Measurements from ENCODE around the gene SPATS1.

Gene SPATS1

GRCh38 chr6:44305200-44305725 lies 37.2 kb upstream of the SPATS1 start:
- TF ChIP-seq CTCF (IDR thresholded peaks at IDR 0.05; ENCODE audit: insufficient read depth, low read length) (no peak), POLR2AphosphoS5 (IDR thresholded peaks at IDR 0.05; ENCODE audit: low read depth) (no peak)
- Histone ChIP-seq H3K27ac (replicated peaks) (no peak overlapping the region), H3K4me3 (replicated peaks; ENCODE audit: insufficient read depth, low read length) (no peak overlapping the region), H3K27me3 (ENCODE audit: insufficient read depth, poor library complexity, severe bottlenecking) (no peaks in the 10 kb centered on the region)
- DNase-seq (ENCODE audit: low read depth in 1 of 2, low spot score in 1 of 2), result no peak

DNA sequence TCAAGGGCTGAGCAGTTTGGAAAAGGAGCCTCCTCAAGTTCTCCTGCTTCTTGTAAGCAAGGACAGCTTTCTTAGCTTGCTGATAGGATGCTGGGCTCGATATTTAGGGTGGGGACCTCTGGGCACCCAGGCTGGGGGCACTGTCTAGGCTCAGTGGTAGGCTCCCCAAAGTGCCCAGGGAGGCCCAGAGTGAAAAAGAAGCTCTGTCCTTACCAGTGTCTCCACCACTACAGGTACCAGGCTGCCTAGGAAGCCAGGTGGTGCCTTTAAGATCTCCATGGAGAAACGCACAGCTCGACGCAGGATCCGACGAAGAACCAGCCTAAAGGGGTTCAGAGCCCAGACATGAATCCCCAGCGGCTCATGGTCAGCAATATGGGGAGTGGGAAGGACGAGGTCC lies 35.7 kb upstream of the SPATS1 start:
- Histone ChIP-seq H3K4me3 (replicated peaks; ENCODE audit: insufficient read depth, low read length) (no peak overlapping the region), H3K27me3 (ENCODE audit: insufficient read depth, poor library complexity, severe bottlenecking) (no peaks in the 10 kb centered on the region), H3K27ac (replicated peaks) (no peak overlapping the region)
- no peak for TF ChIP-seq POLR2AphosphoS5 (IDR thresholded peaks at IDR 0.05; ENCODE audit: low read depth)
- TF ChIP-seq, protein P1, sequence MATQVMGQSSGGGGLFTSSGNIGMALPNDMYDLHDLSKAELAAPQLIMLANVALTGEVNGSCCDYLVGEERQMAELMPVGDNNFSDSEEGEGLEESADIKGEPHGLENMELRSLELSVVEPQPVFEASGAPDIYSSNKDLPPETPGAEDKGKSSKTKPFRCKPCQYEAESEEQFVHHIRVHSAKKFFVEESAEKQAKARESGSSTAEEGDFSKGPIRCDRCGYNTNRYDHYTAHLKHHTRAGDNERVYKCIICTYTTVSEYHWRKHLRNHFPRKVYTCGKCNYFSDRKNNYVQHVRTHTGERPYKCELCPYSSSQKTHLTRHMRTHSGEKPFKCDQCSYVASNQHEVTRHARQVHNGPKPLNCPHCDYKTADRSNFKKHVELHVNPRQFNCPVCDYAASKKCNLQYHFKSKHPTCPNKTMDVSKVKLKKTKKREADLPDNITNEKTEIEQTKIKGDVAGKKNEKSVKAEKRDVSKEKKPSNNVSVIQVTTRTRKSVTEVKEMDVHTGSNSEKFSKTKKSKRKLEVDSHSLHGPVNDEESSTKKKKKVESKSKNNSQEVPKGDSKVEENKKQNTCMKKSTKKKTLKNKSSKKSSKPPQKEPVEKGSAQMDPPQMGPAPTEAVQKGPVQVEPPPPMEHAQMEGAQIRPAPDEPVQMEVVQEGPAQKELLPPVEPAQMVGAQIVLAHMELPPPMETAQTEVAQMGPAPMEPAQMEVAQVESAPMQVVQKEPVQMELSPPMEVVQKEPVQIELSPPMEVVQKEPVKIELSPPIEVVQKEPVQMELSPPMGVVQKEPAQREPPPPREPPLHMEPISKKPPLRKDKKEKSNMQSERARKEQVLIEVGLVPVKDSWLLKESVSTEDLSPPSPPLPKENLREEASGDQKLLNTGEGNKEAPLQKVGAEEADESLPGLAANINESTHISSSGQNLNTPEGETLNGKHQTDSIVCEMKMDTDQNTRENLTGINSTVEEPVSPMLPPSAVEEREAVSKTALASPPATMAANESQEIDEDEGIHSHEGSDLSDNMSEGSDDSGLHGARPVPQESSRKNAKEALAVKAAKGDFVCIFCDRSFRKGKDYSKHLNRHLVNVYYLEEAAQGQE (IDR thresholded peaks at IDR 0.05; ENCODE audit: insufficient replicate concordance, low read depth), result no peak
- no peak for TF ChIP-seq SPI1 (IDR thresholded peaks at IDR 0.05; ENCODE audit: borderline replicate concordance, low read depth)
- TF ChIP-seq CTCF (IDR thresholded peaks at IDR 0.05; ENCODE audit: insufficient read depth, low read length), result no peak
- no peak for TF ChIP-seq GABPA (IDR thresholded peaks at IDR 0.05; ENCODE audit: low read depth)
- DNase-seq (ENCODE audit: low read depth in 1 of 2, low spot score in 1 of 2), result no peak

GRCh38 chr6:44307217-44307616 lies 35.2 kb upstream of the SPATS1 start:
- Histone ChIP-seq H3K4me3 (replicated peaks; ENCODE audit: insufficient read depth, low read length) (no peak overlapping the region), H3K27me3 (ENCODE audit: insufficient read depth, poor library complexity, severe bottlenecking) (no peaks in the 10 kb centered on the region), H3K27ac (replicated peaks) (no peak overlapping the region)
- TF ChIP-seq POLR2AphosphoS5 (IDR thresholded peaks at IDR 0.05; ENCODE audit: low read depth), result 0 out of 2 replicates have a peak, but pooled peaks have one; percentile 33
- TF ChIP-seq GABPA (IDR thresholded peaks at IDR 0.05; ENCODE audit: low read depth), result no peak
- DNase-seq (ENCODE audit: low read depth in 1 of 2, low spot score in 1 of 2), result no peak

DNA sequence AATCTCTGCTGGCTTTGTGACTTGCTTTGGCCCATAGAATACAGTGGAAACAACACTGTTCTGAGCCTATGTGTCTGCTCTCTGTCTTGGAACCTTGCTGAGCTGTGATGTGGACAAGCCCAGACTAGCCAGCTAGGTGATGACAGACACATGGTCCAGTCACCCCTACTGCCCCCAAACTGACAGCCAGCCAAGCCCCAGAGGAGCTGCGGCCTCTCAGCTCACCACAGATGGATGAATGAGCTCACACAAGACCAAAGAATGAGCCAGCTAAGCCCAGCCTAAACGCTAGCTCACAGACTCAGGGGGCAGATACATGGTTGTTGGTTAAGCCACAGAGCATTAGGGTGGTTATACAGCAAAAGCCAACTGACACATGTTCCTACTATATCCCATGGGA lies 33.4 kb upstream of the SPATS1 start:
- Histone ChIP-seq H3K27ac (replicated peaks) (no peak overlapping the region), H3K27me3 (ENCODE audit: insufficient read depth, poor library complexity, severe bottlenecking) (no peaks in the 10 kb centered on the region), H3K4me3 (replicated peaks; ENCODE audit: insufficient read depth, low read length) (no peak overlapping the region)
- DNase-seq (ENCODE audit: low read depth in 1 of 2, low spot score in 1 of 2), result no peak
- TF ChIP-seq GABPA (IDR thresholded peaks at IDR 0.05; ENCODE audit: low read depth) (no peak), POLR2AphosphoS5 (IDR thresholded peaks at IDR 0.05; ENCODE audit: low read depth) (no peak), CTCF (IDR thresholded peaks at IDR 0.05; ENCODE audit: insufficient read depth, low read length) (no peak), SPI1 (IDR thresholded peaks at IDR 0.05; ENCODE audit: borderline replicate concordance, low read depth) (no peak)
- TF ChIP-seq, protein P1 (IDR thresholded peaks at IDR 0.05; ENCODE audit: insufficient replicate concordance, low read depth), result no peak
